ENCODE data around the gene IKZF1.

DNA sequence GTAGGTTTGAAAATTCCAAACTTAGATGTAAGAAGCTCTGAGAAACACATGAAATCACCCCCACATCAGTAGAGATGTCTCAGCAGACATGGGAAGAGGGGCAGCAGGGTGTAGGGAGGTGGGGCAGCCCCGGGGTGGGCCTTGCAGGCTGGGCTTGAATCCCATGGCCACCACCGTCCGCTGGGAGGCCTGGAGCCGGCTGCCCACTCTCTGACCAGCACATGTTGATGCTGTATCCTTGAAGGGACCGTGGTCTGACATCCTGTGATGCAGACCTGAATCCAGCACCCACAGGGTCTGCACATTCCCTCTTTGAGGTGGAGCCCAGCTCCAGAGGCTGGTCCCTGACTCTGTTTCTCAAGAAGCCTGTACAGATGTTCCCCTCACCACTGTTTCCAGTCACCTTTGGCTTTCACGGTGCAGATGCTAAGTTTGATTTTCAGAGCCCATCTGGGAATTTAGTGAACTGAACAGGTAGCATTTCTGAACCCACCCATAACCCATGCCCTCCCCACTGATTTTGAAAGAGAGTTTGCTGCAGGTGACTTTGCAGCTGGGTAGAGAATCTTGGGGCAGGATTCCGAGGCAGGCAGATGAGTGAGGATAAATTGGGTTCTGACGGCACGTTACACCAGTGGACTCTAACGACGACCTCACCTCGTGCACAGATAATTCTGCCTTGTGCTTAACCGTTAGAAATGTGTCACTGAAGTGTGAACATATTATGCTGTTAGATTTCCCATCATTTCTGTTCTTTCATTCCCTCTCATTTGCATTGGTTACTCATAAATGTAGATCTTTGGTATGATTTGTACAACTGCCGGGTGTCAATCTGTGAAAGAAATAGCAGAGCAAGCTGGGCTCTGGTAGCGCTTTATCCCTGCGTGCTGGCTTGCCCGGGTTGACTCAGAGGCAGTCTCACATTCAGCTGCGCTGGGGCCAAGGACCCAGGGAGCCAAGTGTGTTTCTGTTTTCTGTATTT lies 45.7 kb downstream of the IKZF1 start:
- TF ChIP-seq POLR2A (IDR thresholded peaks at IDR 0.05; ENCODE audit: low read length) (peak; percentile 30), GATA1 (IDR thresholded peaks at IDR 0.05; ENCODE audit: low read depth, low read length) (no peak)

Data from erythroblast (primary cell).